Measurements from ENCODE around the gene FBXO42.
A peak's percentile ranks its signal among the peaks of the same experiment; 100 is the strongest.

FBXO42 gene

DNA sequence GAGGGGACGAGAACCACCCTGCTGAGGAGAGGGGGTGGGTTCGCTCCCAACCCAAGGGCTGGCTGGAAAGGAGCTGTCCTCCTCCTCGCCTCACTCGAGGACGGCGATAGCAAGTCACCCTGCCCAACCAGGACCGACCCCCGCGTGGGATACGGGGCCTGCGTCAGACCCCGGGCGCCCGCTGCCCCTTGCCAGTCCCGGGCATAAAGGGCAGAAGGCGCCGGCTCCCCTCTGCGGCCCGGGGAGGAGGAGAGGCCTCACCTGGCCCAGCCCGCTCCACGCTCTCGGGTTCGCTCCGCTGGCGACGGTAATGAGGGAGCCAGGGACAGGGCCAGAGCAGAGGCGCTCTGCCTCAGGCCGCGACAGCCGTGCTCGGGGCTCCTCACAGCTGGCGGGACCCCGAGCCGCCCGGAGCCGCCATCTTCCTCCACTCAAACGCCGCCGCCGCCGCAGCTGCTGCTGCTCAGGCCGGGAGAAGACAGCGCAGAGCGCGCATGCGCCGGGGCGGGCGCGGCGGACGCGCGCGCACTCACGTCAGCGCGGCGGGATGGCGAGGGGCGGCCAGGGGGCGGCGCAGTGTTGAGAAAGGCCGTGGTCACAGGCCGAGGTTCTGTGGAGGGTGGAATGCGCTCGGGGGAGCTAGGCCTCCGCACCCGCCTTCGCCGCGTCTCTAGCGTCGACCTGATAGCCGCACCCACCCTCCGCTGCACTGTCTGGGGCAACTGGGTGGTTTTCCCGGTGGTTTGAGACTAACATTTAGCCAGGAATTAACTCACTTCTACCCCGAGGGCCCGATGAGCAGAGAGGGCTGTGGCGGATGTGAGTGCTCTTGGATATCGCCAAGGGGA lies at the start of gene FBXO42:
Gene FBXO42 (minus strand): TSS at position 487 of the 848 bp plus-strand sequence. CDS start 37,062 bp downstream, outside the sequence.
- DNase-seq, result peak; percentile 95

DNA sequence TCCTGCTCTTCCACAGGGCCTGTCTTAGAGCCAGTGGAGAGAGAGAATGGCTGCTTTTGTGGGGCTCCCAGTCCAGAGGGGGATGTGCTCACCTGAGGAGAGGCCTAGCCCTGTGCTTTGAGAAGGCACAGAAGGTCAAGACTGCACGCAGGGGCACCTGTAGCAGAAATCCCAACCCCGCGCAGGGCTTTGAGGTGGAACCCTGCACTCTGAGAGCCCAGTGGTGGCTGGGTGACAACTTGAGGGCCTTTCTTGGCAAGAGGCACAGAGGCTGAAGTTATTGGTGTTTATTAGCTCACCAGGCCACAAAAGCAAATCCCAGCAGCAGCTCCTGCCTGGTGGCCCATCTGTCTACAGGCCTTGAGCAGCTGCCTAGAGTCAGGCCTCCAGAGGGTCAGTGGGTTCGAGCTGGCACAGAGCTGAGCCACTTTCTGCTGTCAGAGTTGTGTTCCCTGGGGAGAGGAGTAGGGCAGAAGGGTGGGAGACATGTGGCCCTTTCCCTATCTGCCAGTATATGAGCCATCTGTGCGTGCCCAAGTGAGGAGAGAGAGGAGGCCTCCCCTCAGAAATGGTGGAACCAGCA lies 46.2 kb upstream of the FBXO42 start:
- no peak for DNase-seq

DNA sequence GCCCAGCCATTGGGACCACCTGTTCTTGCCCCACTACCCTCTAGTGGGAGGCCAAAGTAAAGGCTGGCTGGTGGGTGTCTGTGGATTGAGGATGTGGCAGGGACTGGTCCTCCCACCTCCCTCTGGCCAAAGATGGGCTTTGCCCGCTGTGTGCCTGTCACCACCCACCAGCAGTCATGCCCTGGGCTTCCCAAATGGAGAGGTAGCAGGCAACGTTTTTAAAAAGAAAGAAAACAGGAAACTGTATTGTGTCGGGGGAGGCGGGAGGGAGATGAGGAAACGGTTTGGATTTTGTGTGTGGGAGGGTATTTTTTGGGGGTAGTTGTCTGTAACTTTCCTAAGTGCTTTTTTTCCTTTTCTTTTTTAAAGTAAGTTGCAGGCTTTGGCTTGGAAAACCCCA lies 44.8 kb upstream of the FBXO42 start:
- DNase-seq, result no peak

DNA sequence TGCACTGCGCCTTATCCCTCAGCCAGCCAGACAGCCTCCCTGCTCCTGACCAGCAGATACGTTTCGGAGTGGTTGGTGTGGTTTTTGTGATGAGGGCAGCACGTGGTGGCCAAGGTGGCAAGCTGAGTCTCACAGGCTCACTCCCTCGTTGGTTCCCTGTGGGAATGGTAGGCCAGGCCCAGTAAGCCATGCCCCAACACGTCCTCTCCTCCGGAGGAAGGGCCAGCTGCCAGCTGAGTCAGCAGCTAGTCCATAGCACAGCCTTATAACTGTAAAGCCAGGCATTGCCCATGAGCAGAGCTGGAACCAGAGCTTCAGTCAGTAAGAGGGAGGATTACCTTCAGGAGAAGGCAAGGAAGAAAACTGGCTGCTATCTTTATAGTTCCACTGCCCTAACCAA lies 44.3 kb upstream of the FBXO42 start:
- peak; percentile 64 for DNase-seq

DNA sequence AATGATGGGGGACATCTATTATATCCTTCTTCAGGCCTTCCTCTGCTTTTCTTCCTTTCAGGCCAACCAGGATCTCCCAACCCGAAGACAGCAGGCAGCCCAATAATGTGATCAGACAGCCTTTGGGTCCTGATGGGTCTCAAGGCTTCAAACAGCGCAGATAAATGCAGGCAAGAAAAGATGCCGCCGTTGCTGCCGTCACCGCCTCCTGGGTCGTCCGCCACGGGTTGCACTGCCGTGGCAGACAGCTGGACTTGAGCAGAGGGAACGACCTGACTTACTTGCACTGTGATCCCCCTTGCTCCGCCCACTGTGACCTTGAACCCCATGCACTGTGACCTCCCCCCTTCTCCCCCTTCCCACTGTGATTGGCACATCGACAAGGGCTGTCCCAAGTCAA lies 42.7 kb upstream of the FBXO42 start:
- DNase-seq, result no peak

DNA sequence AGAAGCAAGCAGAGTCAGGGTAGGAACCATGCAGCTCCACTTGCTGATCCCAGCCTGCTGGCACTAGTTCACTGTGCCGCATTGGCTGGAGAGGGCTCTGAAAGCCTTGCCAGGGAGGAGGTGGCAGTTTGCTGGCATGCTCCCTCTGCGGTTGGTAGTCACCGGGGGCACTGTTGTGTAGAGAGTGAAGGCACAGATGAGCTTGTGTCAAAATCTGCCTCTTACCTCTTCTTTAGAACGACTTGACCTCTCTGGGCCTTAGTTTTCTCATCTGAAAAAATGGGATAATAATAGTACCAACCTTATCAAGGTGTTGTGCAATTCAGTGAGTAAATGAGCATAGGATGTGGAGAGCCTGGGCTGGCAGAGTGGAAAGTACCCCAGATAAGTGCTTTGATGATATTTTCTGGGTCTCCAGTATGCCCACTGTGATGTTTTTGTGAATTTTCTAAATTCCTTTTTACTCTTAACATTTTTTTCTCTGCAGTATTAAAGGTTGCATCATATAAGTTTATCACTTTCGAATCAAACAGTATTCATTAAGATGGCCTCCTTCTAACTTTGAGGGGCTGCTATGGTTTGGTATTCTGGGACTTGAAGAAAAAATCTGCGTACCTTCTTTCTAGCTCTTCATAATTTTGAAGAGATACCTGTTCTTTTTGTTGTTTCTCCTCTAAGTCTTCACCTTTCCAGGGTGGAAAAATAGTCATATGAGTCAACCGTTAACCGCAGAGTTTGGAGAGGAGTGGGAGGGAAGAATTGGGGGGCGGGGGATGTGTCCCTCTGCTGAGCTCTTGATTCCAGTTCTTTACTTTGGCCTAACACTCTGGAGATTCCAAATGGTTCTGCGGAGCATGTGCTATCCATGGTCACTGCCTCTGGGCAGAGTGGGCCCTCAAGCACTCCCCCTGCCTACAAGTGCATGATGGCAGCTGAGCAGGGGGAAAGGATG lies 41.6 kb upstream of the FBXO42 start:
- DNase-seq, result no peak

DNA sequence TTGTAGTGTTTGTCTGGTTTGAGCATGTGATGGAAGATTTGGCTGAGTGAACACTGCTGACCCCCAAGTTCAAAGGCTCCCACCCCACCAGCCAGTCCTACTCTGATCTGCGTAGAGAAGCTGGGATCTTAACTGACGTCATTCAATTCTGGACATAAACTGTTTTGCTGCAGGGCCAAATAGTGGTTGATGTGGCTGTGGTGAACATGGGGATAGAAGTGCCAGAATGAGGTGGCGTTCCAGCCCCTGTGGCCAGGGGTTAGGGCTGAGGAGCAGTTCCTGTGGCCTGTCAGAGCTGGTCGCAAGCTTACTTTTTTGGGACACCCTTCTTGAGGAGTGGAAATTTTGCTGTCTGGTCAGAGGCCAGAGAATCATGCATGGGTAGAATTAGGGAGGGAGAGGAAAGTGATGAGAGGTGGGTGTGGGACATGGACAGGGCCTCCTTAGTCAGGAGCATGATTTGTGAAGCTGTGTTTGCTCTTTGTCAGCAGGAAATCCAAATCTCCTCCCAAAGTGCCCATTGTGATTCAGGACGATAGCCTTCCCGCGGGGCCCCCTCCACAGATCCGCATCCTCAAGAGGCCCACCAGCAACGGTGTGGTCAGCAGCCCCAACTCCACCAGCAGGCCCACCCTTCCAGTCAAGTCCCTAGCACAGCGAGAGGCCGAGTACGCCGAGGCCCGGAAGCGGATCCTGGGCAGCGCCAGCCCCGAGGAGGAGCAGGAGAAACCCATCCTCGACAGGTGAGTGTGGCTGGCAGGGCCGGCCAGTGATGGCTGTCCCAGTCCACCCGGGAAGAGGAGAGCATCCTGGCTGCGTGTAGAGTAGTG lies 40.7 kb upstream of the FBXO42 start:
- DNase-seq, result no peak

DNA sequence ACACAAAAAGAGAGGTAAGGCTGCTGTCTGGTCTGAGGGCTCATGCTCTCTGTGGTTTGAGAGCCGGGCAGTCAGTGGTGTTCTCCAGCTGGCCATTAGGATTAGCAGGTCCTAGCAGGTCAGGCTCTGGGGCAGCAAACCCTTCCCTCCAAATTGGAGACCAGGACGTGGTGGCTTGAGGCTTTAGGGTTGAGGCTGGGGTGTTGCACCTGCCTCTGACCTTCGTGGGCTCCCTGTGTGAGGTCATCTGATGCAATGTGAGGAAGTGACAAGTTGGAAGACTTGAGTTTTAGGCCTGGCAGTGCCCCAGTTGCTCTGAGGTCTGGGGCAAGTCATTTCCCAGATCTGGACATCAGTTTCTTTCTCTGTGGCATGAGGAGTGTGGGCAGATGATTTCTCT lies 39.1 kb upstream of the FBXO42 start:
- no peak for DNase-seq

DNA sequence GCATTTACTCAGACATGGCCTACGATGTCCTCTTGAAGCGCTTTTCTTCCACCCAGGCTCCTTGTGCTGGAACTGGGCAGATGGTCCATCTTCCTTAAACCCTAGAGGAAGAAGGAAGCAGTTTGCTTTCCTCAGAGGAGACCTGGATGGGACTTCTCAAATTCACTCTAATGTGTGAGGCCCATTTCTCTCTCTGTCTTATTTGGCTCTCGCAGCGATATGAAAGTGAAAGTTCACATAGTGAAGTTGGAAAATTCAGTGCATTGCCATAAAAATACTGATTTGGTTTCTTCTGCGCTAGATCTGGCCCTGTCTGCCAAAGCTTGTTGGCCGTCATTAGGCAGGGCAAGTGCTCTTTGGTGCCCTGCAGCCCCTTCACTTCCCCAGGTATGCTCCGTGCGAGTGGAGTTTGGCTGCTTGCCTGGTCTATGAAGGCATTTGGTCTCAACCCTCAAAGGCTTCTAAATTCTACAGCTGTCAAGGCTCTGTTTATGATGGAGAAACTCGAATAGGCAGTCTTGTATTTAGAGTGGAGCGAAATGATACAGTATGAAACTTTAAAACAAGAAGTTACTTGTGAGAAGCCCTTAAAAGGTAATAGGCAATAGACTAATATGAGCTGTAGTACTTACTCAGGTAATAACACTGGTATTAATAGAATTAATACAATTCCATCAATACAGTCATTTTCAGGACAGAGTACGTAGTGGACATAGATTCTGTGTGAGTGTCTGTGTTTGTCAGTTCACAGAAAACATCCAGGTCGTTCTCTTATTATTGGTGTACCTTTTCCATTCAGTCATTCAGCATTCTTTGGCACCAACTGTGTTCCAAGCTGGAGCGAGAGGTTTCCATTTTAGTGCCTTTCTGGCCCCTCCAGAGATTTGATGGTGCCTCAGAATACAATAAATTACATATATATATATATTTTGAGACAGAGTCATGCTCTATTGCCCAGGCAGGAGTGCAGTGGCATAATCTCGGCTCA lies 35.2 kb upstream of the FBXO42 start:
- no peak for DNase-seq

DNA sequence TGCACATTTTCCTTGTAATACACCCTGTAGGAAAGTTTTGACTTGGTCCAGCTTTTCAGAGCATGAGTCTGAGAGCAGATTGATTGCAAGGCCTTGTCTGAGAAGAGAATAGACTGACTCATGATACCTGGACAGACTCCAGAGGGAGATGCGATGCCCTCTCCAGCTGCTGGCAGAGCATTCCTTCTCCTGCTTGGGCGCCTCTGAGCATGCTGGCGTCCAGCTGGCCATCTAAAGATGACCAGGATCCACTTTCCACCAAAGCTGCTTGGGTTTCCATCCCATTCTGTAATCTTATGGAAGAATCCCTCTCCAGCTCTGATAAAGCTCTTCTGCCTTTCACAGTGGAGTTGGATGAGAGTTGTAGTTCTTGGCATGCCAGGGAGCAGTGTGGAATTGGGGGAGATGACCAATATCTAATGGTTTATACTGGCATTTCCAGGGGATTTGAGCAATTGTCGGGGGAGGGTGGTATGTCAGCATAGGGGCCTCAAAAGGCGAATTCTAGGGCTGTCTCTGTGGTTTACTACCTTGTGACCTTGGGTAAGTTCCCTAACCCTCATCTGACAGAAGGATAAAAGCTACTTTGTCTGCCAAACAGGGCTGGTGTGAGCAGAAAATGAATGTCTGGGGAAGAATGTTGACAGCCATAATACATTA lies 34.3 kb upstream of the FBXO42 start:
- no peak for DNase-seq

DNA sequence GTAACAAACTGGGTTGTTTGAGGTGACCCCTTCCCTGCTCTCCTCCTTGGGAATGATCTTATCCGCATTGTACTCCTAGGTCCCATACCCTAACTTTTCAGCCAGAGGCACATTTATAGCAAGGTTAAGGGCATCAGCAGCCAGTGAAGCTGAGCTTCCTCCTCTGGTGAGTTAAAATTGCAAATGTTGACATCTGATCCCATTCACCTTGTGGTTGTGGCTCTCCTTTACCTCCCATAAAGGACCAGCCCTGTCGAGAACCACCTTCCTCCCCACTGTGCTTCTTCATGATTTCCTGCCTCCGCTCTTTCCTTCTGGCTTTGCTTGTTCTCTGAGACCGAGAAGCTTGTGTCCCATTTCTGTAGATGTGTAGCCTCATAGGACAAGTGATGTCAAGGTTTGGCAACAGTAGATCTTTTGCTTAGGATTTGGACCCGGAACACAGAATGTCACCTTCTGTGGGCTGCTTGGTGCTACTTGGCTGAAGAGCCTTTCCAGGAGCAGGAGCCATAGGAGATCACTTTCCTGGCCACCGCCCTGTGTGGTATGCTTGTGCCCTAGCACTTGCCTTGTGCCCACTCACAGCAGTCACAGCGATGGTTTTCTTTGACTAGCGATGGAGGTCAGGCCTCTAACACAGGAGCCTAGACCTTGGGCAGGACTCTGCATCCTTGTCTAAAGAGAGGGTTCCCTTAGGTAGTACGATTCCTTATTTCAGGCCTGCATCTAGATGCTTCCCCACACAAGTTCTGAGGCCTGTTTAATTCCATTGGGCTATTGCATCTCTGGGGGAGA lies 33.6 kb upstream of the FBXO42 start:
- DNase-seq, result no peak

DNA sequence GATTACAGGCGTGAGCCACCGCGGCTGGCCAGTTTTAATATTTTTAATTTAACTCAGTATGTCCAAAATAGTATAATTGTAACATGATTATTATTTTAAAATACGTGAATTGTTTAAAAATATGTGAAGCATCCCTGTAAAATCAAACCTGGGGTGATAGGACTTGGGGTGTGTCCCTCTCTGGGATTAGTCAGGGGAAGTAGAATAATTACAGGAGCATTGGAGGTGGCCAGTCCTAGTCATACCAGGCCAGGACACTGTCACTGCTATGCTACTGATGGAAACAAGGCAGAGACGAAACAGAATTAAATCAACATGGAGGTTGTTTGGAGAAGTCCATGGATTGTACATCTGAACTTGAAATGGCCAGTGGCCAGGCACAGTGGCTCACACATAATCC lies 31.6 kb upstream of the FBXO42 start:
- no peak for DNase-seq

DNA sequence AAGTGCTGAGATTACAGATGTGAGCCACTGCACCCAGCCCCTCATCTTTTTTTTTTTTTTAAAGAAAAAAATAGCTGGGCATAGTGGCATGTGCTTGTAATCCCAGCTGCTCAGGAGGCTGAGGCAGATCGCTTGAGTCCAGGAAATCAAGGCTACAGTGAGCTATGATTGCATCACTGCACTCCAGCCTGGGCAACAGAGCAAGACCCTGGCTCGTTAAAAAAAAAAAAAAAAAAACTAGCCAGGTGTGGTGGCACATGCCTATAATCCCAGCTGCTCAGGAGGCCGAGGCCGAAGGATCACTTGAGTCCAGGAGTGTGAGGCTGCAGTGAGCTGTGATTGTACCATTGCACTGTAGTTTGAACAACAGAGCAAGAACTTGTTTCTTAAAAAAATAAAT lies 28.6 kb upstream of the FBXO42 start:
- no peak for DNase-seq

DNA sequence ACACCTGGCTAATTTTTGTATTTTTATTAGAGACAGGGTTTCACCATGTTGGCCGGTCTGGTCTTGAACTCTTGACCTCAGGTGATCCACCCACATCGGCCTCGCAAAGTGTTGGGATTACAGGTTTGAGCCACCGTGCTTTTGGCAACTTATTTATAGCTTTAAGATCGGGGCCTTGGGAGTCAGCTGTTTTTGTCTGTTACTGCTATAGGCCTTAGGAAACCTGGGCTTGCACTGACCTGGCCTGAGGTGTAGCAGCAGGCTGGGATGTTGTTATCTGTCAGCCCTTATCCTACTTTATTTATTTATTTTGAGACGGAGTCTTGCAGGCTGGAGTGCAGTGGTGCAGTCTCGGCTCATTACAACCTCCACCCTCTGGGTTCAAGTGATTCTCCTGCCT lies 26.2 kb upstream of the FBXO42 start:
- no peak for DNase-seq

DNA sequence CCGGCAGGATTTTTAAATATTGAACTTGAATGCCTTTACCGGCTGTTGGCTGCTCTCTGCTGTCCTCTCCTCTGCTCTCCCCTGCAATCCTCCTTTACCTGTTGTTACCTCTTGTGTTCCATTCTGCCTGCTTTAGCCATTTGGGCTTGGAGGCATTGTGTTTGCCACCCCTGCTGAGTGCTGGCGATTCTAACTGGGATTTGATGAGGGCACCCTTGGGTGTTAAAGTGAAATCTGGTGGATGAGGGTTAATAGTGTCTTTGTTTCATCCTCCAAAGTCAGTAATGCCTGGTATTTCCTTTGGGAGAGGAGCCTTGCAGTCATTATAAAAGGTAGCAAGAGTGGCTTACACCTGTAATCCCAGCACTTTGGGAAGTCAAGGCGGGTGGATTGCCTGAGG lies 24.7 kb upstream of the FBXO42 start:
- DNase-seq, result no peak

DNA sequence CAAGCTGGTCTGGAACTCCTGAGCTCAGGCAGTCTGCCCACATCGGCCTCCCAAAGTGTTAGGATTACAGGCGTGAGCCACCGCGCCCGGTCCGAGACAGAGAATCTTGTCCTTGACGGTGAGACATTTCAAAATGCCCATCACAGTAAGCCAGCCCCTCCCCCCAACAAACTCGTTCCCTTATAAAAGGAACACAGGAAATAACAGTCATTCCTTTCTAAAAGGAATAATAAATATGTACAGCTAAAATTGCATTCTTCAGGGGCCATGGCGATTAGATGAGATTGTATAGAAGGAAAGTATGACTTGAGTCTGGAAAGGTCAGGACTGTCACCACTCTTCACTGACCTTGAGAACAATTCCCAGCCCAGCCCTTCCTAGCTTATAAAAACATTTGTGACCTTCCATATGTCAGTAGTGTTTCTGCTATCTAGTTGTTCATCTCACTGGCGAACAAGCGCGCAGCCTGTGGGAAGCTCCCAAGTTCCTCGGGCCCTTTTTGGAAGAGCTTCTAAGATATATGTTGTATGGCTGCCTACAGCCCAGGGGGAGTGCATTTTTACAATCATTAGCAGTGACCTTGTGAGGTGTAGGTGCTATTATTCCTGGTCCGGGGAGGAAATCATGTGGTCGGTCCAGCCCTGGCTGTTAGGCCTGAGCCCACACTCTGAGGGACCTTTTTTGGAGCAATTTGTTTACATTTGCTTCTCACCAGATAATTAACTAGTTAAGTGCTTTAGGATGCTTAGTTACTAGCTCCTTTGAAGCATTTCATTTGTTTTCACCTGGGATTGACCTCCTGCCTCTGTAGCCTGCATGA lies 23.5 kb upstream of the FBXO42 start:
- DNase-seq, result no peak

DNA sequence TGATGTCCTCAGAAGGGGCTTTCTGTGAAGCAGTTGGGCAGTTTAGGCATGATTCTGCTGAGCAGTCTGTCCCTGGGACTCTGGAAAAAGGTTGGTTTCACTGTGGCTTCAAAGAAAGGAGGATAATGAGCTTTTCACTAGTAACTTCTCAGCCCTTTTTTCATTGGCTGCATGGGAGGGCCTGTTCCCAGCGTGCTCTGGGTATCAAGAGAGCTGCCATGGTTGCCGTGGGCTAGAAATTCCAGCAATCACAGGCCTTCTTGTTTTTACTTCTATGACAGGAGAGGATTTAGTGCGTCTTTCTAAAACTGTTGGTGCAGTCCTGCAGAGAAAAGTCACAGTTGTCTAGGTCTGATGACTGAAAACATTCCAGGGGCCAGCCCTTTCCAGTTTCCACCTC lies 22.0 kb upstream of the FBXO42 start:
- no peak for DNase-seq

DNA sequence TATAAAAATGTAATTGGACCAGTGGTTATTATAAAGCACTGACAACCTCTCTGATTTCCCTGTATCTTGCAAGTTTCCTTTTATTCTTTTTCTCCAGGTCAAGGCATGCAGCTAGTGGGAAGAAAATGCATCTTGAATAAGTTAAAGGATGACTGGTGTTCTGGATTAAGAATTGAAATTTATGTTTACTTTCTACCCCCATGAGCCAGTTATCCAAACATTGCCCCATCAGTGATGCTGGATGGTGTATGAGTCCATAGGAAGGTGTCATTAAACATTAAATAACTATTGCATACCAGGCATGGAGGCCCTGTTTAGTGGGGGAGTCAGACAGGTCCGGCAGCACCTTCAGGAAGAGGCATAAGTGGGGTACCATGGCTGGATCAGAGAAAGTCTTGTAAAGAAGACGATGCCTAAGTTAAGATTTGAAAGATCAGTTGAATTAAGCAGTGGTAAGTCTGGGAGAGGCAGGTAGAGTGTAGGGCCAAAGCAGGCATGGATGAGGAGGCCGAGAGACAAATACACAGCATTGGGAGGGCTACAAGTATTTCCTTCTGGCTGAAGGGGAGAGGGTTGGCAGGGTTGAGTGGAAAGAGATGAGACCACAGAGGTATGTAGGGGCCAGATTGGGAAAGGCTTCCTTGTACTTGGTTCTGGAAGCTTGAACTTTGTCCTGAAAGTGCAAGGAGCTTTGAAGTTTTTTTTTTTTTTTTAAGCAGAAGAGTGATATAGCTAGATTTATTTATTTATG lies 20.4 kb upstream of the FBXO42 start:
- DNase-seq, result no peak
